ENCODE measurements around the gene ROBO1. TPM values are rescaled to one million over a fixed set of nuclear protein-coding genes. Genes with fewer than 3 reads are reported as not detected.

ROBO1 gene
- total and polyA plus RNA-seq, 4 donors: 1.0 to 30.3 (median 3.9) TPM

DNA sequence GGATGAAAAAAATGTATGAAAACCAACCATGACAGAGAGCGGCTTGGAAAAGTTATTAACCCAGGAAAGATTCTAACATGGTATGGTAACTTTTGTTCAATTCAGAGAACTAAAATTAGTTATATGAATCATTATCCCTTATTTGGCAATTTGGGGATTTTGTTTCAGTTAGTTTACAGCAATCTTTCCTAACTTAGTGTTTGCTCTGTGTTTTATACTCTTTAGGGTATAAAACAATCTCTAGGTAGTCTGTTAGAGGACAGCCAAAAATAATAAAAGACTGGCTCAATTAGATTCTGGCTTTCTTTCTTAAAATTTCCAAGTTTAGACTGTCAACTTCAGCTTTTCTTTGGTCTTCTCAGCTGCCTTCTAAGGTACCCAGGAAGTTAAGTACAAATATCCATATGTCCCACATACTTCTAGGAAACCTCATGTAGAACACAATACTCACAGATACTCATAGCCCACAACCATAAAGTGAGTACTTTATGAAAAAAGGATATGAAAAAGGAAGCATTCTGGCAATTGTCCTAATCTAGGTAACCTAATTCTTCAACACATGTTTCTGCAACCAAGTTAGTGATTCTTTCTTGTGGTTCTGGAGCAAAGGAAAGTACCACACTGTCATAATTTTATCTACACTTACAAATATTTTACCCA lies 849.3 kb downstream of the ROBO1 start (continued):
- TF ChIP-seq YY1 (IDR thresholded peaks at IDR 0.05) (no peak), ZBTB33 (IDR thresholded peaks at IDR 0.05) (no peak), EGR1 (IDR thresholded peaks at IDR 0.05; ENCODE audit: low read depth in 2 of 2) (no peak), HNF4G (IDR thresholded peaks at IDR 0.05) (no peak)

GRCh38 chr3:78917536-78917935 lies 850.3 kb downstream of the ROBO1 start:
- 72% methylated on average over 2 of the region's 2 CpGs for WGBS
- no peaks in the 10 kb centered on the region for H3K9me3 ChIP-seq (ENCODE audit: control insufficient read depth in 4 of 4, low read length in 3 of 4)

More at GRCh38 chr3:78917536-78917935, 850.3 kb downstream of the ROBO1 start:
- Histone ChIP-seq H3K9ac (ENCODE audit: low read depth in 1 of 2, low read length in 2 of 2) (no peak overlapping the region), H3K4me3 (ENCODE audit: low read depth in 1 of 3, low read length in 3 of 3) (no peak overlapping the region), H3K36me3 (ENCODE audit: control insufficient read depth in 4 of 4, insufficient read depth in 3 of 4, low read depth in 1 of 4, low read length in 3 of 4) (no peaks in the 10 kb centered on the region), H3K27ac (ENCODE audit: low read depth in 1 of 2, low read length in 2 of 2) (no peak overlapping the region), H3K27me3 (ENCODE audit: control insufficient read depth in 4 of 4, insufficient read depth in 4 of 4, low read length in 3 of 4) (no peaks in the 10 kb centered on the region), H3K4me1 (ENCODE audit: control insufficient read depth in 4 of 4, insufficient read depth in 4 of 4, low read length in 3 of 4) (peaks cover 0 to 2% (median 0%) of the 10 kb centered on the region in 4 donors)
- TF ChIP-seq GABPA (IDR thresholded peaks at IDR 0.05 in 1 of 2, conservative IDR thresholded peaks at IDR 0.05 in 1 of 2): no peak
- no peak for TF ChIP-seq EGR1 (IDR thresholded peaks at IDR 0.05; ENCODE audit: low read depth in 2 of 2)
- TF ChIP-seq, protein P1, sequence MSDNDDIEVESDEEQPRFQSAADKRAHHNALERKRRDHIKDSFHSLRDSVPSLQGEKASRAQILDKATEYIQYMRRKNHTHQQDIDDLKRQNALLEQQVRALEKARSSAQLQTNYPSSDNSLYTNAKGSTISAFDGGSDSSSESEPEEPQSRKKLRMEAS (IDR thresholded peaks at IDR 0.05): no peak
- TF ChIP-seq CTCF (IDR thresholded peaks at IDR 0.05; ENCODE audit: low read depth, low read length, missing input control): no peak
- TF ChIP-seq NR2F2 (IDR thresholded peaks at IDR 0.05): no peak
- TF ChIP-seq, protein P2, sequence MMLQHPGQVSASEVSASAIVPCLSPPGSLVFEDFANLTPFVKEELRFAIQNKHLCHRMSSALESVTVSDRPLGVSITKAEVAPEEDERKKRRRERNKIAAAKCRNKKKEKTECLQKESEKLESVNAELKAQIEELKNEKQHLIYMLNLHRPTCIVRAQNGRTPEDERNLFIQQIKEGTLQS (IDR thresholded peaks at IDR 0.05): no peak
- TF ChIP-seq SP1 (IDR thresholded peaks at IDR 0.05): no peak
- no peak for TF ChIP-seq HNF4A (conservative IDR thresholded peaks at IDR 0.05)
- TF ChIP-seq REST (IDR thresholded peaks at IDR 0.05): no peak
- TF ChIP-seq TAF1 (conservative IDR thresholded peaks at IDR 0.05): no peak
- TF ChIP-seq YY1 (IDR thresholded peaks at IDR 0.05): no peak
- no peak for TF ChIP-seq JUND (IDR thresholded peaks at IDR 0.05)
- TF ChIP-seq RAD21 (IDR thresholded peaks at IDR 0.05): no peak
- TF ChIP-seq HNF4G (IDR thresholded peaks at IDR 0.05): no peak
- no peak for DNase-seq (ENCODE audit: low spot score)
